Left lung (tissue), 10 donors: ENCODE data around the gene SLC5A2. TPM values are rescaled to one million over a fixed set of nuclear protein-coding genes. Genes with fewer than 3 reads are reported as not detected.
"Not testable (repeated sequence)": the region's sequence is repeated elsewhere in the genome, so short reads cannot be mapped to it uniquely, and the experiment has no call there.

Experiments
- ATAC-seq: fragments of 200-7000 bp; cut with Tn5 transposase; one replicate; pipeline ENCODE4 v1.9.1; 2020; ENCODE audit warnings: moderate library complexity
- DNase-seq, 4 donors: peaks; one replicate each; pipeline ENCODE4 v3.0.0-alpha.2; 2013 to 2020
- H3K27ac ChIP-seq, 2 donors: fragments of 200-600 bp; sonication (generic) in 1 of 2; one replicate each; pipeline versions ENCODE4 v1.5.0 to v1.8.0; 2020 to 2021
- H3K27me3 ChIP-seq, 2 donors: fragments of 200-600 bp; sonication (generic) in 1 of 2; one replicate each; pipeline versions ENCODE4 v1.5.0 to v1.8.0; 2020 to 2021
- H3K36me3 ChIP-seq, 2 donors: fragments of 200-600 bp; sonication (generic) in 1 of 2; one replicate each; pipeline versions ENCODE4 v1.5.0 to v1.8.0; 2020 to 2021
- H3K4me1 ChIP-seq, 2 donors: fragments of 200-600 bp; one replicate each; pipeline ENCODE4 v1.8.0; 2021
- H3K4me3 ChIP-seq, 2 donors: fragments of 200-600 bp; sonication (generic) in 1 of 2; one replicate each; pipeline versions ENCODE4 v1.5.0 to v1.8.0; 2020 to 2021; ENCODE audit warnings: mild to moderate bottlenecking in 1 of 2
- H3K9me3 ChIP-seq, 2 donors: fragments of 200-600 bp; sonication (generic) in 1 of 2; one replicate each; pipeline versions ENCODE4 v1.5.0 to v1.8.0; 2020 to 2021
- intact Hi-C, 2 donors: fragments of 100-400 bp; cut with DNase I; formaldehyde crosslinking; loops; one replicate each; pipeline versions ENCODE4 v1.11.2 to v1.14.2; 2022
- polyA plus RNA-seq, 6 donors: library from polyadenylated mRNA; unstranded; fragments of 120-200 nt; gene quantifications; one replicate each; pipeline ENCODE4 v1.2.1, GENCODE V29; 2013; ENCODE audit not compliant: insufficient read length in 6 of 6
- total RNA-seq, 2 donors: library from RNA; stranded (reverse); fragmentation: NEBNext Ultra II Directional; extraction: Animal tissue kit (Norgen Biotek cat#: 25700); gene quantifications; one replicate each; pipeline ENCODE4 v1.2.1, GENCODE V29; 2021
- TF ChIP-seq, protein P1 (sequence below), 2 donors: fragments of 200-600 bp; sonication (generic) in 1 of 2; IDR thresholded peaks; one replicate each; pipeline versions ENCODE4 v1.5.0 to v1.8.0; 2021; ENCODE audit warnings: antibody characterized with exemption in 2 of 2
- donor health status: DM: no; HTN: yes; CAD: no.
- donor health status: DM: no; HTN: no; CAD: no.

SLC5A2 gene
- total and polyA plus RNA-seq, 8 donors = 0.92 to 18.8 (median 13.5) TPM

DNA sequence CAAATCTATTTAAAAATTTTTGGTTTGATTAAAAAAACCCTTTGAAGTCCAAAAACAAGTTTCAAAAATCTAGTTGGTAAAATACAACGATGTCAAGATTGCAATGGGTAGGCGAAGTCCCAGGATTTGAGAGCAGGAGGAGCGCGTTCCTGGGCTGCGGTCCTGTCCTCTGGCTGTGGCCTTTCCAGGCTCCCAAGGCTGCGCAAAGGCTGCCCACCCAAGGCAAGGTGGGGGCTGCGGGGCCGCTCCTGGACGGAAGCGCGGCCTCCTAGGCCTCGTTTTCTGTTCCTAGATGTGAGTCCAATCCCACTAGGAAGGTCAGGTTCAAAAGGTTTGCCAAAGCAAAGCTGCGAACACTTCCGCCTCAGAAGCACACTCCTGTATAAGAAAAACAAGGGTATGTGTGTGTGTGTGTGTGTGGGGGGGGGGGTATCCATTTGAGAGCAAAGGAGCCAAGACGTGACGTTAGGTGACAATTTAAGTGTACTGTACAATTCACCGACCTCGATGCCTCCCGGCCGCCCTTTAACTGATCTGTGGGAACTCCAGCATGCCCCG lies 54.0 kb downstream of the SLC5A2 start:
- Histone ChIP-seq H3K27ac (no peak overlapping the region), H3K36me3 (no peaks in the 10 kb centered on the region), H3K4me1 (peaks cover 0 to 9% of the 10 kb centered on the region in 2 donors), H3K4me3 (peak overlapping the region; percentile 28 to 40), H3K27me3 (peaks cover 4 to 62% of the 10 kb centered on the region in 2 donors), H3K9me3 (peaks cover 0 to 4% of the 10 kb centered on the region in 2 donors)
- ATAC-seq (peak; percentile 61), DNase-seq (peak in 1 of 4 donors; percentile 13)
- intact Hi-C loops = no loop called here
- TF ChIP-seq, protein P1, sequence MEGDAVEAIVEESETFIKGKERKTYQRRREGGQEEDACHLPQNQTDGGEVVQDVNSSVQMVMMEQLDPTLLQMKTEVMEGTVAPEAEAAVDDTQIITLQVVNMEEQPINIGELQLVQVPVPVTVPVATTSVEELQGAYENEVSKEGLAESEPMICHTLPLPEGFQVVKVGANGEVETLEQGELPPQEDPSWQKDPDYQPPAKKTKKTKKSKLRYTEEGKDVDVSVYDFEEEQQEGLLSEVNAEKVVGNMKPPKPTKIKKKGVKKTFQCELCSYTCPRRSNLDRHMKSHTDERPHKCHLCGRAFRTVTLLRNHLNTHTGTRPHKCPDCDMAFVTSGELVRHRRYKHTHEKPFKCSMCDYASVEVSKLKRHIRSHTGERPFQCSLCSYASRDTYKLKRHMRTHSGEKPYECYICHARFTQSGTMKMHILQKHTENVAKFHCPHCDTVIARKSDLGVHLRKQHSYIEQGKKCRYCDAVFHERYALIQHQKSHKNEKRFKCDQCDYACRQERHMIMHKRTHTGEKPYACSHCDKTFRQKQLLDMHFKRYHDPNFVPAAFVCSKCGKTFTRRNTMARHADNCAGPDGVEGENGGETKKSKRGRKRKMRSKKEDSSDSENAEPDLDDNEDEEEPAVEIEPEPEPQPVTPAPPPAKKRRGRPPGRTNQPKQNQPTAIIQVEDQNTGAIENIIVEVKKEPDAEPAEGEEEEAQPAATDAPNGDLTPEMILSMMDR (IDR thresholded peaks at IDR 0.05) = no peak

DNA sequence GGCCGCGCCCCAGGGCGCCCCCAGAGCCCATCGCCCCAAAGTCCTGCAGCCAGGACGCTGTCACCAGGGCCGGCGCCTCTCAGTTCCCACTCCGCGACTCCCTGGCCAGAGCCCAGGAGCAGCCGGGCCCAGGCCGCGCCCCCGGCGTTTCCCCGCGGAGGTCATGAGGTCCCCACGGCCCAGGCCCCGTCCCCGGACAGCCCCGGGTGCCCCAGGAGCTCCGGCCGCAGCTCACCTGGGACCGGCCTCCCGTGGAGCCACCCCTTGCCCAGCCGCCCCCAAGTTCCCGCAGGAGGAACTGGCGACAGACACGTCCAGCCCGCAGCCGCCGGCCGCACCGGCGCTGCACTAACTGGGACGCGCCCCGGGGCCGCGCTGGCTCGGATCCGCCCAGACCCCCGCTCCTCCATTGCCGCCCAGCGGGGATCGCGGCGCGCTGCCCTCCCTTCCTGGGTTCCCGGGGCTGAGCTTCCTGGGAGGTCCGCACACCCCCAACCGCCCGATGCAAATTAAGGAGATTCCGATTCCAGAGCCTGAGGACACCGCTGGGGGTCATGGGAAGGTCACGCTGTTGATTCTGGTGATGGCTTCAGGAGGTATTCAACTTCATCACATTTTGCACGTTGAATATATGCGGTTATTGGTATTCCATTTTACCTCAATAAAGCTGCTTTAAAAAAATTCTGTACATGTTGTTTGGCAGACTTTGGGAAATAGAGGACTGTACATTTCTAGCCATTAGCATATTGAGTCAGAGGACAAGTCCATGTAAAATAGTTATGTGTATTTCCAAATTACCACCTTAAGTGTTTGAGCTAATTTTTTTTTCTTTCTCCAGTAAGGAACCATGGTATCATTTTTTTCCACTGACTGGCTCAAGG lies 54.7 kb downstream of the SLC5A2 start:
- peak in 3 of 4 donors; percentile 22 to 84 (median 45) for DNase-seq
- Histone ChIP-seq H3K36me3 (no peaks in the 10 kb centered on the region), H3K4me3 (peak overlapping the region; percentile 28 to 40), H3K27ac (no peak overlapping the region), H3K4me1 (peaks cover 0 to 9% of the 10 kb centered on the region in 2 donors), H3K9me3 (peaks cover 0 to 6% of the 10 kb centered on the region in 2 donors), H3K27me3 (peaks cover 4 to 62% of the 10 kb centered on the region in 2 donors)
- intact Hi-C loops = no loop called here
- TF ChIP-seq, protein P1 (IDR thresholded peaks at IDR 0.05) = no peak
- ATAC-seq = peak; percentile 85

DNA sequence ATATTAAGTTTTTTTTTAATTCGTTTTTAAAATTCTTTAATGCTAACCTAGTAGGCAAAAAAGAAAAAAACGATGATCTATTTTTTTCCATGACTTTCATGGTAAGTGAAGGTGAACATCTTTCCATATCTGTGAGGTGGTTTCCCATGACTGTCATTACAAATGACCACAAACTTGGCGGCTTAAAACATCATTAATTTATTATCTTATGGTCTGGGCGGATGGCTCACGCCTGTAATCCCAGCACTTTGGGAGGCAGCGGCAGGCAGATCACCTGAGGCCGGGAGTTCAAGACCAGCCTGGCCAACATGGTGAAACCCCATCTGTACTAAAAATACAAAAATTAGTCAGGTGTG lies 55.3 kb downstream of the SLC5A2 start:
- peaks cover 4 to 61% of the 10 kb centered on the region in 2 donors for H3K27me3 ChIP-seq
- intact Hi-C loops, H3K36me3 ChIP-seq, H3K27ac ChIP-seq, H3K4me3 ChIP-seq, H3K4me1 ChIP-seq, ATAC-seq, DNase-seq: not testable (repeated sequence)
- peaks cover 0 to 12% of the 10 kb centered on the region in 2 donors for H3K9me3 ChIP-seq

DNA sequence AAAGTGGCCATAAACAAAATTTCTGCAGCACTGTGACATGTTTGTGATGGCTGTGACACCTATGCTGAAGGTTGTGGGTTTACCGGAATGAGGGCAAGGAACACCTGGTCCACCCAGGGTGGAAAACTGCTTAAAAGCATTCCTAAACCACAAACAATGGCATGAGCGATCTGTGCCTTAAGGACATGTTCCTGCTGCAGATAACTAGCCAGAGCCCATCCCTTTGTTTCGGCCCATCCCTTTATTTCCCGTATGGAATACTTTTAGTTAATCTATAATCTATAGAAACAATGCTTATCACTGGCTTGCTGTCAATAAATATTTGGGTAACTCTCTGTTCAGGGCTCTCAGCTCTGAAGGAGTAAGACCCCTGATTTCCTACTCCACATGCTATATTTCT lies 56.8 kb downstream of the SLC5A2 start:
- DNase-seq, H3K4me3 ChIP-seq, intact Hi-C loops, H3K4me1 ChIP-seq, ATAC-seq, H3K36me3 ChIP-seq, H3K27ac ChIP-seq: not testable (repeated sequence)
- H3K9me3 ChIP-seq = peaks cover 0 to 14% of the 10 kb centered on the region in 2 donors
- H3K27me3 ChIP-seq = peaks cover 4 to 49% of the 10 kb centered on the region in 2 donors

Other genes starting within 250 kb of the SLC5A2 start
- 10 to 100 TPM; 44.5 to 91.3 TPM for gene ITGAM, start 223.1 kb upstream of the SLC5A2 start, total RNA-seq
- 1 to 10 TPM; 2.3 to 5.1 (median 3.2) TPM for gene ITGAM, start 223.1 kb upstream of the SLC5A2 start, polyA plus RNA-seq
- 100 to 1,000 TPM in 1 of 2 donors, 10 to 100 TPM in 1; 71.5 to 134 TPM for gene ITGAX, start 127.9 kb upstream of the SLC5A2 start, total RNA-seq
- gene ITGAX, start 127.9 kb upstream of the SLC5A2 start, polyA plus RNA-seq = 1 to 10 TPM in 5 of 6 donors, under 1 TPM in 1; 0.94 to 2.0 (median 1.4) TPM
- gene ITGAD, start 89.8 kb upstream of the SLC5A2 start, total RNA-seq = under 1 TPM; 0.31 to 0.35 TPM
- gene ITGAD, start 89.8 kb upstream of the SLC5A2 start, polyA plus RNA-seq = under 1 TPM in 4 of 6 donors, not detected in 2; 0.04 to 0.24 (median 0.15) TPM
- gene COX6A2, start 54.8 kb upstream of the SLC5A2 start, total RNA-seq = under 1 TPM in 1 of 2 donors, not detected in 1; 0.67 TPM
- not detected for gene COX6A2, start 54.8 kb upstream of the SLC5A2 start, polyA plus RNA-seq
- 1 to 10 TPM; 1.5 to 1.6 TPM for gene ZNF843, start 40.3 kb upstream of the SLC5A2 start, total RNA-seq
- gene ZNF843, start 40.3 kb upstream of the SLC5A2 start, polyA plus RNA-seq = 1 to 10 TPM; 1.5 to 2.5 (median 2.2) TPM
- gene ARMC5, start 23.6 kb upstream of the SLC5A2 start, total RNA-seq = 10 to 100 TPM in 1 of 2 donors, 1 to 10 TPM in 1; 8.5 to 10.1 TPM
- 10 to 100 TPM in 4 of 6 donors, 1 to 10 TPM in 2; 9.3 to 14.8 (median 11.5) TPM for gene ARMC5, start 23.6 kb upstream of the SLC5A2 start, polyA plus RNA-seq
- gene TGFB1I1, start 11.0 kb upstream of the SLC5A2 start, total RNA-seq = 10 to 100 TPM; 49.3 to 70.3 TPM
- gene TGFB1I1, start 11.0 kb upstream of the SLC5A2 start, polyA plus RNA-seq = 10 to 100 TPM; 59.4 to 85.3 (median 66.8) TPM
- 10 to 100 TPM; 58.2 to 67.4 TPM for gene RUSF1, start 25.3 kb downstream of the SLC5A2 start, total RNA-seq
- gene RUSF1, start 25.3 kb downstream of the SLC5A2 start, polyA plus RNA-seq = 10 to 100 TPM; 68.2 to 87.2 (median 82.1) TPM
- gene AHSP, start 44.8 kb downstream of the SLC5A2 start, total RNA-seq = not detected
- gene AHSP, start 44.8 kb downstream of the SLC5A2 start, polyA plus RNA-seq = 10 to 100 TPM in 4 of 6 donors, 1 to 10 TPM in 2; 6.2 to 18.2 (median 11.9) TPM